C4-2B (cell line): ENCODE results near the gene ZP1.
A peak's percentile ranks its signal among the peaks of the same experiment; 100 is the strongest.

Experiments used
- H3K27ac ChIP-seq: fragments of 450-650 bp; 2 replicates; pipeline ENCODE4 v1.5.1; 2017
- CTCF ChIP-seq: fragments of 450-650 bp; conservative IDR thresholded peaks from 2 replicates; pipeline ENCODE4 v1.5.1; 2017; ENCODE audit warnings: mild to moderate bottlenecking
- ZFX ChIP-seq: fragments of 450-650 bp; IDR thresholded peaks from 2 replicates; pipeline ENCODE4 v1.6.1; 2017

Gene ZP1

GRCh38 chr11:60872961-60873524 lies 5.7 kb downstream of the ZP1 start:
- H3K27ac ChIP-seq, result no peak overlapping the region

GRCh38 chr11:60873533-60873932 lies 6.2 kb downstream of the ZP1 start:
- no peak overlapping the region for H3K27ac ChIP-seq

More at GRCh38 chr11:60872961-60873524, 5.7 kb downstream of the ZP1 start:
- TF ChIP-seq CTCF (no peak), ZFX (no peak)

GRCh38 chr11:60874421-60875365 lies 7.4 kb downstream of the ZP1 start:
- TF ChIP-seq ZFX (no peak), CTCF (no peak)
- H3K27ac ChIP-seq, result peak overlapping the region; percentile 12; the same call in 1 of the 2 replicates

More at GRCh38 chr11:60873533-60873932, 6.2 kb downstream of the ZP1 start:
- TF ChIP-seq ZFX (no peak), CTCF (no peak)

- TF ChIP-seq CTCF (no peak), ZFX (no peak)
- no peak overlapping the region; the same call in 1 of the 2 replicates for H3K27ac ChIP-seq
Measured at GRCh38 chr11:60875366-60876167, 8.2 kb downstream of the ZP1 start.

- H3K27ac ChIP-seq, result no peak overlapping the region
- no peak for TF ChIP-seq CTCF
- no peak for TF ChIP-seq ZFX
Measured at GRCh38 chr11:60876168-60876485, 8.8 kb downstream of the ZP1 start.

GRCh38 chr11:60878245-60879101 lies 11.1 kb downstream of the ZP1 start:
- no peak overlapping the region for H3K27ac ChIP-seq
- TF ChIP-seq CTCF, result no peak
- no peak for TF ChIP-seq ZFX
